Measurements from ENCODE around the gene ABCB8. TPM values are rescaled to one million over a fixed set of nuclear protein-coding genes. Genes with fewer than 3 reads are reported as not detected.

ABCB8 gene
- total and polyA plus RNA-seq, 2 of the 8 experiments (the other 6 are each of a cell fraction or from before 2014, with no cell fraction given) = 17.7 to 27.0 TPM

- TF ChIP-seq CTCF (IDR thresholded peaks at IDR 0.05; ENCODE audit: control extremely low read depth in 1 of 3, insufficient read depth in 1 of 3, low read depth in 1 of 3, low read length in 3 of 3) = peak in 1 of 3 experiments; percentile 4; a peak in 1 of 4 replicates
- TF ChIP-seq SIN3A (conservative IDR thresholded peaks at IDR 0.05 in 1 of 2, IDR thresholded peaks at IDR 0.05 in 1 of 2; ENCODE audit: low read depth in 1 of 2, low read length in 2 of 2) = peak; percentile 98 to 99
- TF ChIP-seq FOSL1 (IDR thresholded peaks at IDR 0.05; ENCODE audit: insufficient read depth, low read depth, low read length) = no peak
- no peak for TF ChIP-seq MAFK (IDR thresholded peaks at IDR 0.05; ENCODE audit: low read depth, low read length)
- TF ChIP-seq RFX5 (IDR thresholded peaks at IDR 0.05; ENCODE audit: borderline replicate concordance, low read depth, low read length) = no peak
- no peak for TF ChIP-seq GTF2F1 (IDR thresholded peaks at IDR 0.05; ENCODE audit: borderline replicate concordance, low read depth, low read length)
- no peak for TF ChIP-seq POLR2A (IDR thresholded peaks at IDR 0.05; ENCODE audit: control extremely low read depth in 1 of 2, low read depth in 2 of 2, low read length in 2 of 2)
- no peak for TF ChIP-seq SIRT6 (IDR thresholded peaks at IDR 0.05; ENCODE audit: low read length)
- TF ChIP-seq KDM4A (IDR thresholded peaks at IDR 0.05; ENCODE audit: low read depth, low read length, severe bottlenecking) = no peak
- TF ChIP-seq CEBPB (IDR thresholded peaks at IDR 0.05; ENCODE audit: low read depth, low read length) = no peak
- no peak for TF ChIP-seq SP4 (IDR thresholded peaks at IDR 0.05; ENCODE audit: low read length)
- TF ChIP-seq TAF7 (optimal IDR thresholded peaks at IDR 0.05; ENCODE audit: borderline replicate concordance, low read depth, low read length) = peak; percentile 65
- no peak for TF ChIP-seq POLR2AphosphoS5 (IDR thresholded peaks at IDR 0.05; ENCODE audit: low read depth, low read length)
These were observed 22.9 kb downstream of the ABCB8 start (continued) for GRCh38 chr7:151051108-151051507.
